ENCODE data around the gene ANKLE1.

ANKLE1 gene

GRCh38 chr19:17305517-17306284 lies 24.0 kb downstream of the ANKLE1 start, which contains the start of gene MRPL34:
TSS of gene MRPL34 (plus strand) at chr19:17305872. CDS start at chr19:17305893, 21 bp downstream.
- peak; percentile 86 to 93 for DNase-seq (ENCODE audit: low read depth in 2 of 2)

DNA sequence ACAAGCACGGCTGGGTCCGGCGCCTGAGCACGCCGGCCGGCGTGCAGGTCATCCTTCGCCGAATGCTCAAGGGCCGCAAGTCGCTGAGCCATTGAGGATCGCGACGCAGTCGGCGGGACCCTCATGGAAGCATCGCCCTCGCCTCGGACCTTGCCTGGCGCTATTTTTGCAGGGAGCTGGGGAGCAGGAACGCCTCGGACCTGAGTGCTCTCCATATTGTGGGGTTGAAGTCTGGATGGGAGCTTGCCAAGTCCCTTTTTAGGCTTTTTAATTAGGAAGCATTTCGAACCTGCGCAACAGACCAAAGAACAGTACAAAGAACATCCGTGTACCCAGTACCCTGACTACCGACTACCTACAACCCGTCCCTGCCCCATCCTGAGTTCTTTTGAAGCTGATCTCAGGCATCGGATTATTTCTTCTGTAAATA lies 24.6 kb downstream of the ANKLE1 start:
- no peak for DNase-seq (ENCODE audit: low read depth in 2 of 2)

DNA sequence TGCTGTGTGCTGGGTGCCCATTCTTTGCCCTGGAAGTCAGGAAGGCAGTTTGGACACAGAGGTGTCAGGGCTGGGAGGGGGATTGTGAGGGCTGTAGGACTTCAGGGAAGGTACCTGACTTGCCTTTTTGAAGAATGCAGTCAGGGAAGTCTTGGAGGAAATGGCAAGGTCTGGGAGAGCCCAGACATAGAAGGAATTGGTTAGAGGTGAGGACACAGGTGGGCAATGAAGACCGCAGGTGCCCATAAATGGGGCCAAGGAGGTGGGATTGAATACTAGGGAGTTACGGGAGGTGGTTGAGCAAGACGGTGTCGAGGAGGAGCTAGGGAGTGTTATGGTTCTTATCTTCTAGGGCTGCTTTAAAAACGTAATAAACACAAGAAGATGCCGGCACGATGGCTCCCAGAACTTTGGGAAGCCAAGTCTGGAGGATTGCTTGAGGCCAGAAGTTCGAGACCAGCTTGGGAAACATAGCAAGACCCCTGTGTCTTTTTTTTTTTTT lies 26.2 kb downstream of the ANKLE1 start:
- no peak for DNase-seq (ENCODE audit: low read depth in 2 of 2)

DNA sequence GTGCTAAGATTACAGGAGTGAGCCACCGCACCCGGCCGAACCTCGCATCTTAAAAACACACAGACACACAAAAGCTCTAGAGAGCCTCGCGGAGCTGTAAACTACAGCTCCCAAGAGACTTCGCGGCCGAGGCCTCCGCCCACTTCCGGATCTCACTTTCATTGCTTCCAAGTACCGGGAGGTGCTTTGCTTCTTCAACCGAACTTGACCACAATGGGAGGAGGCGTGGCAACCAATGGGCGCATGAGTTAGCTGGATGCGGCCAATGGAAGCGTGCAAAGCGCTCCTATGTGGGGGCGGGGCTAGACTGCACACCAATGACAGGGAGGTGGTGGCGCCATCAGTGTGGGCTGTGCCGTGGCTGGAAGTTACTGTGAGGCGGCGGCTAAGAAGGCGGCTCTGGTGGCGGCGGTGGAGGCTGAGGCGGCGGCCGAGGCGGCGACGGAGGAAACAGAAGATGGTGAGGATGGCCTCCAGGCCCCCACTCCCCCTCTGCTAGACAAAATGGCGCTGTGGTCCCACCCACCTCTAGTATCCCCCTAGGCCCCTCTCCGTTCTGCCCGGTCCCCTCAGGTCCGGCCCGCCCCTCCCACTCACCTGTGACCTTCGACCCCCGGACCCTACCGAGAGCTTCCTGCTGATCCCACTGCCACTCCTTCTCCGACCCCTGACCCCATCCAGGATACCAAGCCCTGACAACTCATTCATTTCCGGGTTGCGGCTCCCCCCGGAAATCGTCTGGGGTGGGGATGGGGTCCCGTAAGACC lies 27.7 kb downstream of the ANKLE1 start, which contains the start of gene DDA1:
Gene DDA1 (plus strand): TSS at position 366 of the 767 bp plus-strand sequence. CDS start 92 bp downstream, at position 458.
- peak; percentile 97 to 99 for DNase-seq (ENCODE audit: low read depth in 2 of 2)

- DNase-seq (ENCODE audit: low read depth in 2 of 2): no peak
These were observed 28.3 kb downstream of the ANKLE1 start for GRCh38 chr19:17309965-17310461.

- DNase-seq (ENCODE audit: low read depth in 2 of 2): no peak
These were observed 29.9 kb downstream of the ANKLE1 start for GRCh38 chr19:17311455-17312188.

DNA sequence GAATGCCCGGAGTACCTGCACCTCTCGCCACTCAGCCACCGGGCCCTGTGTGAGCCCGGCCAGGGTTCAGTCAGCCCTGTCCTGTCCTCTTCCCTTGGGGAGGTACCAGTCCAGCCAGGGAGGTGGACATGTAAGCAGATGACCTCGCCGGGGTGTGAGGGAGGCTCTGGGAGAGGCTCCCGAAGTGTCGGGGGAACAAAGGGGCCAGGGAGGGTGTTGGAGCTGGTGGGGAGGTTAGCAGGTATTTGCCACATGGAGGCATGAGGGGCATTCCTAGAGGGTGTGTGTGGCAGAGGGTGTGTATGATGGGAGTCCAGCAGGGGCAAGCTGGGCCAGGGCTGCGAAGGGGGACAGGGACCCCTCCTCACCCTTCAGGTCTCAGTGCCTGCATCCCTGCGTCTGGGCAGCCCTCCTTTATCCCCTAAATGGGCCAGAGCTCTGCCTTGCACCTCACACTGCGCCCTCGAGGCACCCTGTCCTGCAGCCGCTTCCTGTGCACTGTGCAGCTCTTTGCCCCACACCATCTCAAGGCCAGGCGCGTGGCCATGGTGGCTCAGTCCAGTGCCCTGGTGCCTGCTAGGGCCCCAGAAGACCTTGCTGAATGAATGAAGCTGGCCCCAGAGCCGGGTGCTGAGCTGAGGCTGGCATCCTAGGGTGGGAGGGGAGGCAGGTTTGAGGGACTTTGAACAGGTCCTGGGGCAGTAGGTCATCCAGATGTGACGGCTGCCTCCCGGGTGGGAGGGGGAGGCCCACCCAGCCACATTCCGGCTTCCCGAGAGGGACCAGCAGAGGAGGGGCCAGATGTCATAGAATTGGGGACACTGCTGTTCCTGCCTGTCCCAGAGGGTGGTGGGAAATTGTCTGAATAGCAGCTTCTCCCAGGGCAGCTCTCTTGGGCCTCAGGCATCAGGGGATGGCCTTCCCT lies 30.8 kb downstream of the ANKLE1 start:
- no peak for DNase-seq (ENCODE audit: low read depth in 2 of 2)

DNA sequence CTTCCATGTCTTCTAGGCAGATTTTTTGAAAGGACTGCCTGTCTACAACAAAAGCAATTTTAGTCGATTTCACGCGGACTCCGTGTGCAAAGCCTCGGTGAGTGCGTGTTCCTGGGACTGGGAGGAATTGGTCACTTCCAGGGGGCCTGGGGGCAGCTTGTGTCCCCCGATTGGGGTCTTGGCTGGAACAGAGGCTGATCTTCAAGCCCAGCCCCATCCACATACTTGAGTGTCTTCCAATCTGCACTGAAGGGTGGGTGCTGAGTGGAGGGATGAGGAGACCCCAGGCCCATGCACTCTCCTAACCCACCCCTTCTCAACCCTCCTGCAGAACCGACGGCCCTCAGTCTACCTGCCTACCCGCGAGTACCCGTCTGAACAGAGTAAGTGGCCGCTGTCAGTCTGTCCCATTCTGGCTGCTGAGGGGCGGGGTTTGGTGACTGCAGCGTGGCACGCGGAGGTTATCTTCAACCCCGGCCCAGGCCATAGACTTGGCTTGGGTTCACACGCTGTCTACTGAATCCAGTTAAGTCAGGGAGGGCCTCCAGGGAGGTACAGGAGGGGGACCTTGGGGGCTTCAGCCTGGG lies 32.4 kb downstream of the ANKLE1 start:
- no peak for DNase-seq (ENCODE audit: low read depth in 2 of 2)

DNA sequence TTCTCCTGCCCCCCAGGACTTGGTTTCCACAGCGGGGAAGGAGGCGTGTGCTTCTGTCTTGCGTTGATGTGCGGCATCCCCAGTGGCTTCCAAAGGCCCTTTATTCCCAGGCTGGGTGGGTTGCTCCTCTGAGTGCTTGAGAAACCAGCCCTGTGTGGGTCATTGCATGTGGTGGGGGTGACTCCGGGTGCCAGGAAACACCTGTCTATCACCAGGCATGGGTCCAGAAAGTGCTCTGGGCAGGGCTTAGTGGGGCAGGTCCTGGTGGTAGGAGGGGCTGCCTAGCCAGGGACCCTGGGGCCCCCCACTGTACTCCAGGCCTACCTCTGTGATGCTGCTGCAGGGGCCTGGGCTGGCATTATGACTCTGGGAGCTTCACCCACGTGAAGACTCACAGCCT lies 37.3 kb downstream of the ANKLE1 start:
- DNase-seq (ENCODE audit: low read depth in 2 of 2): no peak

DNA sequence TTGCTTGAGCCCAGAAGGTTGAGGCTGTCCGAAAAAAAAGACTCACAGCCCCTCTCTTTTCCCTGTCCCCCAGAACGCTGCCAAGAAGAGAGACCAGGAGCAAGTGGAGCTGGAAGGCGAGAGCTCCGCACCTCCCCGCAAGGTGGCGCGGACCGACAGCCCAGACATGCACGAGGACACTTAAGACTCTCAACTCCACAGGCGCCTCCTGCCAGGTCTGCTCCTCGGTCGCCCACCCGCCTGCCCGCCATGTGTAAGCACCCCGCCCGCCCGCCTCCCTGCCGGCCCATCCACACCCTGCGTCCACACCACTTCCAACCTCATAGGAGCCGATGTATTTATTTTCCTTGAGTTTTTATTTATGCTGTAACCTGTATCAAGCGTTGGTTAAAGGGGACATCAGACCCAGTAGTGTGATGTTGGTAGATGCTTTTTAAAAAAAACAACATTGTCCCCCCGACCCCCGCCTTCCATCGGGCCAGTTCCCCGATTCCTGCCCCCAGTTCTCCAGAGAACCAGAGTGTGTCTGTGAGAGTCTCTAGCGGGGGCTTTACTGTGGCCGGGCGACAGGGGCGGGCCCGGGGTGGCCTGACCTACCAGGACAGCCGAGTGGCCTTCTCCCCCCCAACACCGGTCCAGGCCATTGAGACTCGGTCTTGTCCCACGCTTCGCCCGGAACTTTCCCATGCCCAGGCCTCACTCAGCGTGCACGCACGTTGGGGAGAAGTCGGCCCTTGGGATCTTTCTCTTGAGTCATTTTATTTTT lies 38.0 kb downstream of the ANKLE1 start:
- DNase-seq (ENCODE audit: low read depth in 2 of 2): no peak

DNA sequence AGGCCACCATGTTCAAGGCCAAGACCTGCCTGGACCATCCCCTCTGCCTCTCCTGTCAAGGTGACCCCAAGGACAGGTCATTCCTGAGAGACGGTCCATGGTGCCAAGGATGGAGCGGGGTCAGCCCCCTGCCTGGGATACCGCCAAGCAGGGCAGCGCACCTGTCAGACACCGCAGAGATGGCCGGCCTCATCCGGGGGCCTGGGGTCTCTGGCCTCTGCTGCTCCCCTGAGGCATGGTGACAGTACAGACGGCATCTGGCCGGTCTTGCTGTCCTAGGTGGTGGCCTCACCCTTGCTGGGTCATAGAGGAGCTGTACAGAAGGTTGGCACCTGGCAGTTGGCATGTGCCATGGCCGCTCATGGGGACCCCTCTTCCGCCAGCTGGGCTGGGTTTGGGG lies 38.7 kb downstream of the ANKLE1 start:
- no peak for DNase-seq (ENCODE audit: low read depth in 2 of 2)

DNA sequence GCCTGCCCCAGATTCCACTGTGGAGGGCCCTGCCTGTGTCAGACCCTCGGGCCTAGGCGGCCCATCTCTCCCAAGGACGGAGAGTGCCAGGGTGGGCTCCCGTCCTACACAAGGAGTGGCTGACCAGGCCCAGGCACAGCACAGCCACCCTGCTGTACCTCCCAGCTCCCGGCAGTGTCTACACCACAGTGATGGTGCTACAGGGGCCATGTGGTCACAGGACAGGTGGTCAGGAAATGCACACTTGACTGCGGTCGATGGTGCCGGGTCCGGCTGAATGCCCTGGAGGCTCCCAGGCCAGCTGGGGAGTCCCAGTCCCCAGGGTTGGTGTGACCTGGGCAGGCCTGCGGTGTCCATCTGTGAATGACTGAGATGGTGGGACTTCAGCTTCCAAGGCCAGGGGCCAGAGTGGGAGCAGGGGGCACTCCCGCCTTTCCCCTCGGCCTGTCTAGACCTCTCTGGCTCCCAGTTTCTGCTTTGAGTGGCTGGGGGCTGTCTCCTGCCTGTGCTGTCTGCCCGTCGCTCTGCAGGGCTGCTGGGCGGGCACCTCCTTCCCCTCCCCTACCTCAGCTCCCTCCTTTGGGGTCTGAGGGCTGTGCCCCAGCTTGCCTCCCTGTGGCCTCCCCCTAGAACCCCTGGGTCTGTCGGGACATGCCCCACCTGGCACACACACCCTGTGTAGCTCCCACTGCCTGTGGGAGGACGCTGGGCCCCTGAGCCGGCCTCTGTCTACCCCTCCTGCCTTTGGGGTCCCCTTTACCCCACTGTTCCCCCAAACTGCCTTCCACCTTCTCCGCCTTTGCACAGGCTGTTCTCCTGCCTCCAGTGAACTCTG lies 40.2 kb downstream of the ANKLE1 start:
- DNase-seq (ENCODE audit: low read depth in 2 of 2): no peak

DNA sequence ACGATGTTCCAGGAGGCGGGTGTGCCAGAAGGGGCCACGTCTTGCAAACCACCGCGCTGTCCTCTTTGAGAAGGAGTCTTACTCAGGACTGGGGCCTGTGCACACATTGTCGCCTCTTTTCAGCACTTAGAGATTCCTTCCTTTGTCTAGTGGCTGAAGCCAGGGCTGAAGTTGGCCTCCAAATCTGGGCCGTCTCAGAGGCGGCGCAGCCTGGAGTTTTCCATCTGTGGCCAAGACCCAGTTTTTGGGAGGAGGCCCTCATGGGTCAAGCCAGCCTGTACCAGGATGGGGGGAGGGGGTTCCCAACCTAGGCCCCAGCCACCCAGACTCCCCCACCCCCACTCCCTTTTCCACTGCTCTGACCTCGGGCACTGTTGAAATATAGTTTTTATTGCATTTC lies 41.2 kb downstream of the ANKLE1 start:
- no peak for DNase-seq (ENCODE audit: low read depth in 2 of 2)

DNA sequence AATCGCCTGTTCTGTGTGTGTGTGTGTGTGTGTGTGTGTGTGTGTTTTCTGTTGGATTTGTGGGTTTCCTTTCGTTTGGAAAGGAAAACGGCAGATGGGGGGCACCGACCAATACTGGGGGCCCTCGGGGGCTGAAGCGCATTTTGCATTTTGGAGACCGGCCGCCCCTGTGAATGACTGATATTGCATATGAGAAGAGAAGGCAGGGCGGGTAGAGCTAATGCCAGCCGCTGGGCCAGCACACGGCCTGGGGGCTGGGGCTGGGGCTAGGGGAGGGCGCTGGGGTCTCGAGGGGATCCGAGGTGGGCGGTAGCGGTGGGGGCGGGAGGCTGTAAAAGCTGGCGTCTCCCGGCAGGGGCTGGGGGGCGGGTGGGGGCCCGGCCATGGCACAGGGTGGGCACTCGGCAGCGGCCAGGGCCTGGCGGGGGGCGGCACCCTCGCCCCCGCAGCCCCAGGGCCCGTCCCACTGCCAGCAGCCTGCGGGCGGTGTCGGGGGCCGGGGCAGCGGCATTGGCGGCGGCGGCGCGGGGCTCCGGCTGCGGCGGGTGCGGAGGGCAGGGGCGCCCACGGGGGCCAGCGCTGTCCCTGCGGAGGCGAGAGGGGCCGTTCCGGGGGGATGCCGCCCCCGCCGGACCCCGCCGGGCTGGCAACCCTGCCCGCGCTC lies 41.7 kb downstream of the ANKLE1 start:
- DNase-seq (ENCODE audit: low read depth in 2 of 2): no peak

GRCh38 chr19:17323964-17324332 lies 42.2 kb downstream of the ANKLE1 start:
- DNase-seq (ENCODE audit: low read depth in 2 of 2): no peak

DNA sequence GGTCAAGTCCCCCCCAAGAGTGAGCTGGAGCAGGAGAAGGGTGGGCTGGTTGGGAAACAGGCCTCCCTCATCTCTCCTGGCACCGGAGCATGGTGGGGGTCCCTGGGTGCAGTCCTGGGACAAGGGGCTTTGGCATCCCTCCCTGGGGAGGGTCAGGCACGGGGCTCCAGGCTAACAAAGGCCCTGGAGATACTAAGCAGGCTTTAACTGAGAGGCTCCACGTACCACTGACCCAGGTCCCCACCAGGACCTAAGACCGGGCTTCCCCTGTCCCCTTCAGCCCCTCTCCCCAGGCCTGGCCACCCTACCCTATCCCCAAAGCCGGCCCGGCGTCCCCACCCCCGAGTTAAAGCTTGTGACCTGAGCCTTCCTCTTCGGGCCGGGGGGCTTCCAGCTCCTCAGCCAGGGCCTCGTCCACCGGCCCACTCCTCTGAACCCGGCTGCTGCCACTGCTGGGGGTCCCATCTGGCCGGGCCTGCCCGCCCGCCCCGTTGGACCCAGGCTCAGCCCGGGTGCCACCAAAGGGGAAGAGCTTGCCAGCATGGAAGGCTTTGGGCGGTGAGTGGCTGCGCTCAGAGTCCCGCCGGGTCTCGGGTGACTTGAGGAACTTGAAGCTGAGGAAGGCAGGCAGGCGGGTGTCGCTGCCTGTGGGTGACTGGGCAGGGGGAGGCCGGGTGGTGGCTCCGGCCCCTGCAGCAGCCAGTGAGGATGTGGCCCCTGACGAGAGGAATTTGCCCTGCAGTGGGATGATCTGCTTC lies 42.8 kb downstream of the ANKLE1 start:
- no peak for DNase-seq (ENCODE audit: low read depth in 2 of 2)

- no peak for DNase-seq (ENCODE audit: low read depth in 2 of 2)
These were observed 43.4 kb downstream of the ANKLE1 start for GRCh38 chr19:17325133-17325532.

Data from stimulated activated CD4-positive, alpha-beta T cell treated with anti-CD3 and anti-CD28 coated beads, Interleukin-4, amount 100 ng/mL, for 48 hours (primary cell).